ENCODE measurements around the gene SLC8A2. TPM values are rescaled to one million over a fixed set of nuclear protein-coding genes. Genes with fewer than 3 reads are reported as not detected.

Gene SLC8A2
- total and polyA plus RNA-seq, 2 of the 4 experiments (the other 2 are of a cell fraction), result 0.05 TPM; not detected in 1

- ChIA-PET POLR2A (ENCODE audit: unreplicated experiment) (no interaction called here), CTCF (no interaction called here)
- no peaks in the 10 kb centered on the region for H3K9me3 ChIP-seq (ENCODE audit: control insufficient read depth, insufficient read depth, low read length)
- in situ Hi-C loops (cut with MboI; ENCODE audit: low sequenced_read_pairs), result no loop called here
- H3K27ac ChIP-seq (ENCODE audit: insufficient read depth, low read length), result no peak overlapping the region
- no peak overlapping the region for H3K56ac ChIP-seq (ENCODE audit: extremely low read depth, insufficient read depth, low read length)
- TF ChIP-seq RAD21 (IDR thresholded peaks at IDR 0.05; ENCODE audit: low read length), result no peak
- H2AFZ ChIP-seq (replicated peaks; ENCODE audit: low read length, poor library complexity), result no peak overlapping the region
- peaks cover 29% of the 10 kb centered on the region for H3K36me3 ChIP-seq (ENCODE audit: control insufficient read depth, insufficient read depth, low read length)
- no peak overlapping the region for H2BK5ac ChIP-seq (ENCODE audit: low read depth, low read length, poor library complexity, severe bottlenecking)
- no peak overlapping the region for H3K18ac ChIP-seq (ENCODE audit: low read depth, low read length)
- no peak overlapping the region for H3K4me3 ChIP-seq (ENCODE audit: insufficient read depth, low read depth, low read length)
- H4K5ac ChIP-seq (ENCODE audit: low read depth, low read length), result no peak overlapping the region
- H3K4ac ChIP-seq (ENCODE audit: low read depth, low read length), result no peak overlapping the region
- H2AK5ac ChIP-seq (ENCODE audit: low read depth, low read length), result no peak overlapping the region
- H2BK15ac ChIP-seq (ENCODE audit: low read depth, low read length), result no peak overlapping the region
- intact Hi-C loops (cut with micrococcal nuclease), result no loop called here
- dilution Hi-C loops (cut with HindIII; ENCODE audit: low sequenced_read_pairs, unreplicated experiment), result no loop called here
- H3K79me1 ChIP-seq (ENCODE audit: low read depth in 1 of 2, low read length in 2 of 2), result no peaks in the 10 kb centered on the region
- H3K23ac ChIP-seq (ENCODE audit: low read depth, low read length), result no peak overlapping the region
- H3K9me1 ChIP-seq (ENCODE audit: insufficient read depth, low read length), result peaks cover 11% of the 10 kb centered on the region; the same call in 1 of the 2 replicates
- H3K4me1 ChIP-seq (ENCODE audit: control insufficient read depth, insufficient read depth, low read length), result no peaks in the 10 kb centered on the region
- no peak overlapping the region for H3K14ac ChIP-seq (replicated peaks; ENCODE audit: low read depth, low read length)
- no TSS peak for BruUV-seq (replicated peaks)
- no peak overlapping the region for H2AK9ac ChIP-seq (replicated peaks; ENCODE audit: low read depth, low read length, poor library complexity)
- H3K27me3 ChIP-seq (ENCODE audit: control insufficient read depth, insufficient read depth, low read length), result no peaks in the 10 kb centered on the region
- H2BK120ac ChIP-seq (ENCODE audit: low read depth, low read length), result no peak overlapping the region
- no peak for ATAC-seq (ENCODE audit: low read depth)
- no peak overlapping the region for H3K4me2 ChIP-seq (ENCODE audit: low read depth, low read length)
- H4K91ac ChIP-seq (ENCODE audit: insufficient read depth, low read depth, low read length), result no peak overlapping the region
- no peak overlapping the region for H3K9ac ChIP-seq (ENCODE audit: low read depth, low read length)
- 45% methylated on average over 8 of the region's 14 CpGs; no CpG with 5 or more reads in 1 of the 2 experiments for WGBS, 2 experiments (ENCODE audit: extremely low coverage in 2 of 2, insufficient read length in 1 of 2)
- H4K8ac ChIP-seq (ENCODE audit: low read depth in 2 of 2, low read length in 2 of 2), result no peak overlapping the region
- H4K20me1 ChIP-seq (ENCODE audit: insufficient read depth, low read length), result peaks cover 8% of the 10 kb centered on the region; the same call in 1 of the 2 replicates
- no peak for DNase-seq
- no peak overlapping the region for H2BK20ac ChIP-seq (ENCODE audit: low read depth, low read length)
Measured at GRCh38 chr19:47407417-47407774, 64.3 kb downstream of the SLC8A2 start.

Measured in IMR-90 (cell line).